CD14-positive monocyte (primary cell): Measurements from ENCODE around the gene CLTCL1. TPM values are rescaled to one million over a fixed set of nuclear protein-coding genes. Genes with fewer than 3 reads are reported as not detected.
"Not testable (repeated sequence)": the region's sequence is repeated elsewhere in the genome, so short reads cannot be mapped to it uniquely, and the experiment has no call there.

ENCODE experiments used
- DNase-seq, 3 donors: peaks; one replicate each; pipeline ENCODE4 v3.0.0-alpha.2; 2011 to 2022
- H2AFZ ChIP-seq: 2 replicates; pipeline ENCODE4 v1.6.0; 2012; ENCODE audit warnings: mild to moderate bottlenecking, low read depth, low read length, inconsistent platforms; ENCODE audit not compliant: insufficient read depth, poor library complexity, severe bottlenecking
- H3K27ac ChIP-seq, 2 donors: 1 replicate in 1 of 2; 2 replicates in 1 of 2; pipeline ENCODE4 v1.5.1; 2012 to 2013; ENCODE audit warnings: low read length in 2 of 2, control low read depth in 1 of 2, inconsistent platforms in 1 of 2, low read depth in 1 of 2, mild to moderate bottlenecking in 1 of 2
- H3K27me3 ChIP-seq, 2 donors: one replicate each; pipeline versions ENCODE4 v1.6.0 to v1.6.1; 2011 to 2013; ENCODE audit warnings: low read length in 2 of 2; ENCODE audit not compliant: control insufficient read depth in 2 of 2, insufficient read depth in 2 of 2
- H3K36me3 ChIP-seq, 2 donors: replicated peaks in 1 of 2; 1 replicate in 1 of 2; 2 replicates in 1 of 2; pipeline versions ENCODE4 v1.5.1 to v1.6.1; 2012 to 2013; ENCODE audit warnings: low read length in 2 of 2, control low read depth in 1 of 2, inconsistent platforms in 1 of 2, mild to moderate bottlenecking in 1 of 2; ENCODE audit not compliant: insufficient read depth in 2 of 2, control insufficient read depth in 1 of 2
- H3K4me1 ChIP-seq, 2 donors: 1 replicate in 1 of 2; 2 replicates in 1 of 2; pipeline versions ENCODE4 v1.5.1 to v1.6.1; 2012 to 2013; ENCODE audit warnings: low read length in 2 of 2, control low read depth in 1 of 2, inconsistent platforms in 1 of 2, mild to moderate bottlenecking in 1 of 2, moderate library complexity in 1 of 2; ENCODE audit not compliant: insufficient read depth in 2 of 2, control insufficient read depth in 1 of 2
- H3K4me2 ChIP-seq: replicated peaks from 2 replicates; pipeline ENCODE3; 2012; ENCODE audit warnings: low read length, moderate library complexity, mild to moderate bottlenecking; ENCODE audit not compliant: poor library complexity, severe bottlenecking; ENCODE audit errors: extremely low read depth
- H3K4me3 ChIP-seq, 3 experiments: fragments of 200-600 bp in 1 of 3; sonication (generic) in 1 of 3; replicated peaks in 1 of 3; 1 replicate in 2 of 3; 2 replicates in 1 of 3; pipeline ENCODE4 v1.5.1; 2011 to 2013; ENCODE audit warnings: low read length in 3 of 3, mild to moderate bottlenecking in 3 of 3, control low read depth in 2 of 3, low read depth in 2 of 3, inconsistent platforms in 1 of 3, moderate library complexity in 1 of 3
- H3K79me2 ChIP-seq: 2 replicates; pipeline ENCODE4 v1.6.0; 2012; ENCODE audit warnings: mild to moderate bottlenecking, control low read depth, inconsistent platforms, low read length, moderate library complexity; ENCODE audit not compliant: insufficient read depth
- H3K9ac ChIP-seq: 2 replicates; pipeline ENCODE4 v1.6.0; 2017; ENCODE audit warnings: low read length, mild to moderate bottlenecking; ENCODE audit not compliant: insufficient read depth, poor library complexity, severe bottlenecking
- H3K9me3 ChIP-seq, 2 donors: replicated peaks in 1 of 2; 1 replicate in 1 of 2; 2 replicates in 1 of 2; pipeline versions ENCODE4 v1.5.1 to v1.6.1; 2012 to 2013; ENCODE audit warnings: low read length in 2 of 2, control low read depth in 1 of 2; ENCODE audit not compliant: control insufficient read depth in 1 of 2, insufficient read depth in 1 of 2
- H4K20me1 ChIP-seq: 2 replicates; pipeline ENCODE4 v1.6.0; 2012; ENCODE audit warnings: mild to moderate bottlenecking, low read length, control low read depth, moderate library complexity; ENCODE audit not compliant: insufficient read depth
- H3K27ac Mint-ChIP-seq, 7 donors: one replicate each; pipeline ENCODE4 v1.8.0; 2020; ENCODE audit warnings: mild to moderate bottlenecking in 7 of 7, mixed read lengths in 7 of 7, moderate library complexity in 6 of 7, inconsistent platforms in 2 of 7
- H3K27me3 Mint-ChIP-seq, 3 donors: one replicate each; pipeline ENCODE4 v1.8.0; 2021 to 2022; ENCODE audit warnings: low read depth in 3 of 3, mild to moderate bottlenecking in 3 of 3, mixed read lengths in 3 of 3, moderate library complexity in 3 of 3, inconsistent platforms in 1 of 3
- H3K36me3 Mint-ChIP-seq, 2 donors: one replicate each; pipeline ENCODE4 v1.8.0; 2020; ENCODE audit warnings: mixed read lengths in 2 of 2, inconsistent platforms in 1 of 2, mild to moderate bottlenecking in 1 of 2
- H3K4me1 Mint-ChIP-seq: one replicate; pipeline ENCODE4 v1.8.0; 2020; ENCODE audit warnings: mild to moderate bottlenecking, mixed read lengths
- H3K4me3 Mint-ChIP-seq, 2 donors: one replicate each; pipeline ENCODE4 v1.8.0; 2020; ENCODE audit warnings: mild to moderate bottlenecking in 2 of 2, mixed read lengths in 2 of 2, moderate library complexity in 1 of 2
- H3K9me3 Mint-ChIP-seq, 7 donors: one replicate each; pipeline ENCODE4 v1.8.0; 2020 to 2022; ENCODE audit warnings: mixed read lengths in 7 of 7, mild to moderate bottlenecking in 6 of 7, moderate library complexity in 6 of 7, inconsistent platforms in 2 of 7
- WGBS: methylation state at CpG from one replicate; pipeline ENCODE4 v1.1.5; 2013; ENCODE audit warnings: missing lambda C conversion rate; ENCODE audit not compliant: insufficient coverage; 5-methylcytosine and 5-hydroxymethylcytosine counted together
- intact Hi-C, 2 donors: fragments of 100-400 bp; cut with micrococcal nuclease; formaldehyde crosslinking; loops; one replicate each; pipeline versions ENCODE4 v1.15.0 to v1.15.1; 2023
- polyA plus RNA-seq, 3 donors: library from polyadenylated mRNA; depleted of rRNA in 1 of 3; unstranded in 2 of 3; stranded (reverse) in 1 of 3; fragments of 300-500 nt in 2 of 3; fragments of >200 nt in 1 of 3; fragmentation: Illumina TruSeq in 2 of 3; gene quantifications; 1 replicate in 2 of 3; 2 replicates in 1 of 3; pipeline ENCODE4 v1.2.3, GENCODE V29; 2012 to 2021
- TF ChIP-seq, protein P1 (sequence below): fragments of 200-600 bp; IDR thresholded peaks from one replicate; pipeline ENCODE4 v1.8.0; 2022; ENCODE audit warnings: antibody characterized with exemption, mild to moderate bottlenecking

Gene CLTCL1
- polyA plus RNA-seq, 3 donors: 5.1 to 17.0 (median 6.1) TPM

DNA sequence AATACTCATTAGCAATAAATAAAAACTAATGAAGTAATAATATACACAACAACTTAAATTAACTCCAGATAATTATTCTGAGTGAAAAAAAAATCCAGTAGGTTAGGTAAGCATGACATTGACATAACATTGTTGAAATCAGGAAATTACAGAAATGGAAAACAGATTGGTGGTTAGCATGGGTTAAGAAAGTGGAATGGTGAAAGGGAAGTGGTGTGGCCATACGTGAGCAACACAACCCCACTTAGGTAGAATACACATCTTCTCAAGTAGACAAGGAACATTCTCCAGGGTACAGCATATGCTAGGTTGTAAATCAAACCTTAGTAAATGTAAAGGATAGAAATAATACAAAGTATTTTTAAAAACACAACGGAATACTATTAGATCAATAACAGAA, 30.2 kb upstream of the CLTCL1 start:
- peaks cover 0 to 3% (median 1%) of the 10 kb centered on the region in 3 donors for H3K27me3 Mint-ChIP-seq
- intact Hi-C loops: loop anchor here in 1 of 2 donors (10.0 kb wide), 1 partner anchor 57 kb away; no protein-coding TSS in a partner anchor
- H3K36me3 Mint-ChIP-seq: no peaks in the 10 kb centered on the region
- no CpG with 5 or more reads among the region's 2 CpGs for WGBS
- H3K79me2 ChIP-seq: no peaks in the 10 kb centered on the region
- H3K4me1 ChIP-seq: peaks cover 4 to 27% of the 10 kb centered on the region in 2 donors
- peak overlapping the region in 2 of 7 donors; percentile 13 to 50 for H3K27ac Mint-ChIP-seq
- no peak overlapping the region for H2AFZ ChIP-seq
- H3K27me3 ChIP-seq: no peaks in the 10 kb centered on the region
- no peak overlapping the region for H3K4me2 ChIP-seq
- TF ChIP-seq, protein P1, sequence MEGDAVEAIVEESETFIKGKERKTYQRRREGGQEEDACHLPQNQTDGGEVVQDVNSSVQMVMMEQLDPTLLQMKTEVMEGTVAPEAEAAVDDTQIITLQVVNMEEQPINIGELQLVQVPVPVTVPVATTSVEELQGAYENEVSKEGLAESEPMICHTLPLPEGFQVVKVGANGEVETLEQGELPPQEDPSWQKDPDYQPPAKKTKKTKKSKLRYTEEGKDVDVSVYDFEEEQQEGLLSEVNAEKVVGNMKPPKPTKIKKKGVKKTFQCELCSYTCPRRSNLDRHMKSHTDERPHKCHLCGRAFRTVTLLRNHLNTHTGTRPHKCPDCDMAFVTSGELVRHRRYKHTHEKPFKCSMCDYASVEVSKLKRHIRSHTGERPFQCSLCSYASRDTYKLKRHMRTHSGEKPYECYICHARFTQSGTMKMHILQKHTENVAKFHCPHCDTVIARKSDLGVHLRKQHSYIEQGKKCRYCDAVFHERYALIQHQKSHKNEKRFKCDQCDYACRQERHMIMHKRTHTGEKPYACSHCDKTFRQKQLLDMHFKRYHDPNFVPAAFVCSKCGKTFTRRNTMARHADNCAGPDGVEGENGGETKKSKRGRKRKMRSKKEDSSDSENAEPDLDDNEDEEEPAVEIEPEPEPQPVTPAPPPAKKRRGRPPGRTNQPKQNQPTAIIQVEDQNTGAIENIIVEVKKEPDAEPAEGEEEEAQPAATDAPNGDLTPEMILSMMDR: no peak
- H3K4me3 ChIP-seq: no peak overlapping the region
- H3K9ac ChIP-seq: no peak overlapping the region
- H3K9me3 ChIP-seq: peaks cover 19 to 22% of the 10 kb centered on the region in 2 donors
- peaks cover 25% of the 10 kb centered on the region for H3K4me1 Mint-ChIP-seq
- peaks cover 18 to 44% (median 38%) of the 10 kb centered on the region in 7 donors for H3K9me3 Mint-ChIP-seq
- H4K20me1 ChIP-seq: no peaks in the 10 kb centered on the region
- no peak for DNase-seq
- no peak overlapping the region for H3K4me3 Mint-ChIP-seq
- no peaks in the 10 kb centered on the region for H3K36me3 ChIP-seq
- no peak overlapping the region for H3K27ac ChIP-seq

DNA sequence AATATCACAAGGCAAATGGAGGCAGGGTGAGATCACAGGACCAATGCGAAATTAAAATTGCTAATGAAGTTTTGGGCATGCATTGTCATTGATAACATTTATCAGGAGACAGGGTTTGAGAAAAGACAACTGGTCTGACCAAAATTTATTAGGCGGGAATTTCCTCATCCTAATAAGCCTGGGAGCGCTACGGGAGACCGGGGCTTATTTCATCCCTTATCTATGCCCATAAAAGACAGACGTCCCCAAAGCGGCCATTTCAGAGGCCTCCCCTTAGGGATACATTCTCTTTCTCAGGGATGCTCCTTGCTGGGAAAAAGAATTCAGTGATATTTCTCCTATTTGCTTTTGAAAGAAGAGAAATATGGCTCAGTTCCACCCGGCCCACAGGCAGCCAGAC, 28.6 kb upstream of the CLTCL1 start:
- DNase-seq, H3K4me2 ChIP-seq, H3K27ac ChIP-seq, H3K27ac Mint-ChIP-seq, H2AFZ ChIP-seq, H4K20me1 ChIP-seq, H3K36me3 ChIP-seq, H3K4me3 ChIP-seq, H3K36me3 Mint-ChIP-seq, H3K27me3 ChIP-seq, H3K27me3 Mint-ChIP-seq, H3K9ac ChIP-seq, H3K4me3 Mint-ChIP-seq, H3K79me2 ChIP-seq: not testable (repeated sequence)
- intact Hi-C loops: loop anchor here in 1 of 2 donors (10.0 kb wide), 1 partner anchor 55 kb away; no protein-coding TSS in a partner anchor
- H3K9me3 ChIP-seq: peaks cover 29 to 34% of the 10 kb centered on the region in 2 donors
- H3K9me3 Mint-ChIP-seq: peaks cover 28 to 58% (median 54%) of the 10 kb centered on the region in 7 donors
- peaks cover 19% of the 10 kb centered on the region for H3K4me1 Mint-ChIP-seq
- H3K4me1 ChIP-seq: peaks cover 4 to 20% of the 10 kb centered on the region in 2 donors
- 100% methylated on average over 1 of the region's 8 CpGs for WGBS
